Fibroblast of skin of right quadriceps (primary cell): ENCODE results near the gene RAI1.
"Not testable (repeated sequence)": the region's sequence is repeated elsewhere in the genome, so short reads cannot be mapped to it uniquely, and the experiment has no call there.

Experiments
- DNase-seq: peaks from one replicate; pipeline ENCODE4 v3.0.0-alpha.2; 2013

The RAI1 gene, protein sequence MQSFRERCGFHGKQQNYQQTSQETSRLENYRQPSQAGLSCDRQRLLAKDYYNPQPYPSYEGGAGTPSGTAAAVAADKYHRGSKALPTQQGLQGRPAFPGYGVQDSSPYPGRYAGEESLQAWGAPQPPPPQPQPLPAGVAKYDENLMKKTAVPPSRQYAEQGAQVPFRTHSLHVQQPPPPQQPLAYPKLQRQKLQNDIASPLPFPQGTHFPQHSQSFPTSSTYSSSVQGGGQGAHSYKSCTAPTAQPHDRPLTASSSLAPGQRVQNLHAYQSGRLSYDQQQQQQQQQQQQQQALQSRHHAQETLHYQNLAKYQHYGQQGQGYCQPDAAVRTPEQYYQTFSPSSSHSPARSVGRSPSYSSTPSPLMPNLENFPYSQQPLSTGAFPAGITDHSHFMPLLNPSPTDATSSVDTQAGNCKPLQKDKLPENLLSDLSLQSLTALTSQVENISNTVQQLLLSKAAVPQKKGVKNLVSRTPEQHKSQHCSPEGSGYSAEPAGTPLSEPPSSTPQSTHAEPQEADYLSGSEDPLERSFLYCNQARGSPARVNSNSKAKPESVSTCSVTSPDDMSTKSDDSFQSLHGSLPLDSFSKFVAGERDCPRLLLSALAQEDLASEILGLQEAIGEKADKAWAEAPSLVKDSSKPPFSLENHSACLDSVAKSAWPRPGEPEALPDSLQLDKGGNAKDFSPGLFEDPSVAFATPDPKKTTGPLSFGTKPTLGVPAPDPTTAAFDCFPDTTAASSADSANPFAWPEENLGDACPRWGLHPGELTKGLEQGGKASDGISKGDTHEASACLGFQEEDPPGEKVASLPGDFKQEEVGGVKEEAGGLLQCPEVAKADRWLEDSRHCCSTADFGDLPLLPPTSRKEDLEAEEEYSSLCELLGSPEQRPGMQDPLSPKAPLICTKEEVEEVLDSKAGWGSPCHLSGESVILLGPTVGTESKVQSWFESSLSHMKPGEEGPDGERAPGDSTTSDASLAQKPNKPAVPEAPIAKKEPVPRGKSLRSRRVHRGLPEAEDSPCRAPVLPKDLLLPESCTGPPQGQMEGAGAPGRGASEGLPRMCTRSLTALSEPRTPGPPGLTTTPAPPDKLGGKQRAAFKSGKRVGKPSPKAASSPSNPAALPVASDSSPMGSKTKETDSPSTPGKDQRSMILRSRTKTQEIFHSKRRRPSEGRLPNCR (N-terminal part only)

DNA sequence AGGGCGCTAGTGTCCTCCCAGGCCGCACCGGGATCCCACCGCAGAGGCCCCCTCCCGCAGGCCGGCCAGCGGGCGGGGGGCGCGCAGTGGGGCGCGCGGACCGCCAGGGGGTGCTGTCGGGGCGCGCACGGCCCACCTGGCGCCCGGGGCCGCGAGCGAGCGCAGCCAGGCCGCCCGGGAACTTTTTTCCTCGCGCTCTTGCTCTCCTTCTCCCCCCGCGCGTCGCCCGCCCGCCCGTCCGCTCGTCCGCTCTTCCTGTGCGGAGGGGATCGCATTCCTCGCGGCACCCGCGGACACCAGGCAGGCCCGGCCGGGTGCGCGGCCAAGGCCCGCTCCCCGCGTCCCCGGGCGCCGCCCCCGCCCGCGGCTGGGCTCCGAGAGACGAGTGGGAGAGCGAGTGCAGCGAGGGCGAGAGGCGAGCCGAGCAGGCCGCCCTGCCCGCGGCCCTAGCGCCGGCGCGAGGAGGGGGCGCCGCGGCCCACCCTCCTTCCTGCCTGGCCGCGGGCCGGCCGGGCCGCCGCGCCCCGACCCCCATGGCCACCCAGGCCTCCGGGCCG lies at the start of gene RAI1:
TSS of gene RAI1 (plus strand) at position 272 of the 557 bp plus-strand sequence. CDS start 111,491 bp downstream, outside the sequence.
- peak; percentile 86 for DNase-seq

DNA sequence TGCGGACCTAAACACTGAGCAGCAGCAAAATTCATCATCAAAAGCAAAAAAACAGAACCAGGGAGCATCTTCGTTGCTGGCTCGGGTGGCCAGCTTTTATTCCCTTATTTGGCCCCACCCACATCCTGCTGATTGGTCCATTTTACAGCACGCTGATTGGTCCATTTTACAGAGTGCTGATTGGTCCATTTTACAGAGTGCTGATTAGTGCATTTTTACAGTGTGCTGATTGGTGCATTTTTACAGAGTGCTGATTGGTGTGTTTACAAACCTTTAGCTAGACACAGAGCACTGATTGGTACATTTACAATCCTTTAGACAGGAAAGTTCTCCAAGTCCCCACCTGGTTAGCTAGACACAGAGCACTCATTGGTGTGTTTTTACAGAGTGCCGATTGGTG lies 48.6 kb upstream of the RAI1 start:
- not testable (repeated sequence) for DNase-seq

DNA sequence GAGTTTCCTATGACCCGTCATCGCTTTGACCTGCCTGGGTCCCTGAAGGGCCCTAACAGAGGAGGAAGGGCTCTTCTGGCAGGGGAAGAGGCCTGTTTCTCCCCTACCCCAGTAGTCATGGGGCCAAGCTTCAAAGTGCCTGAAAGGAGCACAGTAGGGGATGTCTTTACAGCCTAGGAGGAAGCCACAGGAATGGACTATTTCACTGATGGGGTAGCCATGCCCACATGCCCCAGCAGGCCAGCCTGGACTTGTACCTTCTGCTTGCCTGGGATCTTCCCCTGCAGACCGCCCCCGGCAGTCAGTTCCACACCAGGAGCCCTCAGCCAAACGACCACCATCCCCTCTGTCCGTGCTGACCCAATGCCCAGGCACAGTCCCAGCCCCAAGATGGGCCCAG lies 47.9 kb upstream of the RAI1 start:
- no peak for DNase-seq

DNA sequence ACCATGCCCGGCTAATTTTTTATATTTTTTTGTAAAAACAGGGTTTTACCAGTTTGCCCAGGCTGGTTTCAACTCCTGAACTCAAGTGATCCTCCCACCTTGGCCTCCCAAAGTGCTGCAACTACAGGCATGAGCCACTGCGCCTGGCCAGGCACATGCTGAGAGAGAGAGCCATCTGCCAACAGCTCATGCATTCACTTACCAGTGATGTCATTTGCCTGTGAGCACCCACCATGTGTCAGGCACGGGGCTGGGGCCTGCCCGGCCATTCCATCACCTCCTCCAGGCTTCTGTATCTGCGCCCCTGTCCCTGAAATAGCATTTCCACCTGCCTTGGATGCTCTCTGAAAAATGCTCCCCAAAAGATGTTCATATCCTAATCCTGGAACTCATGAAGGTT lies 46.1 kb upstream of the RAI1 start:
- DNase-seq, result no peak

DNA sequence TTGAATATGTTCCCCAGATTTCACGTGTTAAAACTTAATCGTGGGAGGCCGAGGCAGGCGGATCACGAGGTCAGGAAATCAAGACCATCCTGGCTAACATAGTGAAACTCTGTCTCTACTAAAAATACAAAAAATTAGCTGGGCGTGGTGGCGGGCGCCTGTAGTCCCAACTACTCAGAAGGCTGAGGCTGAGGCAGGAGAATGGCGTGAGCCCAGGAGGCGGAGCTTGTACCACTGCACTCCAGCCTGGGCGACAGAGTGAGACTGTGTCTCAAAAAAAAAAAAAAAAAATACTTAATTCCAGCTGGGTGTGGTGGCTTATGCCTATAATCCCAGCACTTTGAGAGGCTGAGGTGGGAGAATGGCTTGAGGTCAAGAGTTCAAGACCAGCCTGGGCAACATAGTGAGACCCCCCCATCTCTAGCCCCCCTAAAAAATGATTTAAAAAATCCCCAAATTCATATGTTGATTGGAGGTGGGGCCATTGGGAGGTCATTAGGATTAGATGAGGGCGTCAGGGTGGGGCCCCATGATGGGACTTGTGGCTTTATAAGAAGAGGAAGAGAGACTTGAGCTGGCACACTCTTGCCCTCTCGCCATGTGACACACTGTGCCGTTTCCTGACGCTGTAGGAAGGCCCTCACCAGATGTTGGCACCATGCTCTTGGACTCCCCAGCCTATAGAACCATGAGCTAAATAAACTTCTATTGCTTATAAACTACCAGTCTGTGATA lies 45.6 kb upstream of the RAI1 start:
- not testable (repeated sequence) for DNase-seq

DNA sequence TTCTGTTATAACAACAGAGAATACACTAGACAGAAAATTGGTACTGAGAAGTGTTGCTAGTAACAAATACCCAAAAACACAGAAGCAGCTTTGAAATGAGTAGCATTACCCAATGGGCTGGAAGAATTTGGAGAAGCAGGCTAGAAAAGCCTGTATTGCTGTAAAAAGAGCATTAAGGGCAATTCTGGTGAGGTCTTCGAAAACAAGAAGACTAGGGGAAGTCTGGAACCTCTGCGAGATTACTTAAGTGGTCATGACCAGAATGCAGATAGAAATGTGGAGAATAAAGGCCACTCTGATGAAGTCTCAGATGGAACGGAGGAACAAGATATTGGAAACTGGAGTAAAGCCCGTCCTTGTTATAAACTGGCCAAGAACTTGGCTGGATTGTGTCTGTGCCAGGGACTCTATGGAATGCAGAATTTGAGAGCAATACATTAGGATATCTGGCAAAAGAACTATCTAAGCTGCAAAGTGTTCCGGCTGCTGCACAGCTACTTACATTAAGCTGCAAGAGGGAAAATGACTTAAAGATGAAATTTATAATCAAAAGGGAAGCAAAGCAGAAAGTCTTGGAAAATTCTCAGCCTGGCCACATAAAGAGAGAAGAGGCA lies 44.9 kb upstream of the RAI1 start:
- no peak for DNase-seq

DNA sequence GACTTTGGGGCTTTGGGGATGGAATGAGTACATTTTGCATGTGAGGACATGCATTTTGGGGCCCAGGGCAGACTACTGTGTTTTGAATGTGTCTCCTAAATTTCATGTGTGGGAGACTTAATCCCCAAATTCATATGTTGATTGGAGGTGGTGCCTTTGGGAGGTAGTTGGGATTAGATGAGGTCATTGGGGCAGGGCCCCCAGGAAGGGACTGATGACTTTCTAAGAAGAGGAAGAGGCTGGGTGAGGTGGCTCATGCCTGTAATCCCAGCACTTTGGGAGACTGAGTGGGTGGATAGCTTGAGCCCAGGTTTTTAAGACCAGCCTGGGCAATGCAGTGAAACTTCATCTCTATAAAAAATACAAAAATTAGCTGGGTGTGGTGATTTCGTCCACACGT lies 42.8 kb upstream of the RAI1 start:
- DNase-seq, result no peak

DNA sequence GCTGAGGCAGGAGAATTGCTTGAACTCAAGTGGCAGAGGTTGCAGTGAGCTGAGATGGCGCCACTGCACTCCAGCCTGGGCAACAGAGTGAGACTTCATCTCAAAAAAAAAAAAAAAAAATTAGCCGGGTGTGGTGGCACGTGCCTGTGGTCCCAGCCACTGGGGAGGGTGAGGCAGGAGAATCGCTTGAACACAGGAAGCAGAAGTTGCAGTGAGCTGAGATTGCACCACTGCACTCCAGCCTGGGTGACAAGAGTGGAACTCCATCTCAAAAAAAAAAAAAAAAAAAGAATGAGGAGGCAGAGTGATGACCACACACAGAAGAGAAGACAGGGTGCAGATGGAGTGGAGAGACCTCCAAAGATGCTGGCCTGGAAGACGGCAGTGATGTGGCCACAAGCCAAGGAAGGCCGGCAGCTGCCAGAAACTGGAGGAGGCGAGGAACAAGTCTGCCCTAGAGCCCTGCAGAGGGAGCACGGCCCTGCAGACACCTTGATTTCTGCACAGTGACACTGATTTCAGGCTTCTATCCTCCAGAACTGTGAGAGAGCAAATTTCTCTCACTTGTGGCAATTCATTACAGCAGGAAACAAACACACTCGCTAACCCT lies 41.5 kb upstream of the RAI1 start:
- DNase-seq, result not testable (repeated sequence)

DNA sequence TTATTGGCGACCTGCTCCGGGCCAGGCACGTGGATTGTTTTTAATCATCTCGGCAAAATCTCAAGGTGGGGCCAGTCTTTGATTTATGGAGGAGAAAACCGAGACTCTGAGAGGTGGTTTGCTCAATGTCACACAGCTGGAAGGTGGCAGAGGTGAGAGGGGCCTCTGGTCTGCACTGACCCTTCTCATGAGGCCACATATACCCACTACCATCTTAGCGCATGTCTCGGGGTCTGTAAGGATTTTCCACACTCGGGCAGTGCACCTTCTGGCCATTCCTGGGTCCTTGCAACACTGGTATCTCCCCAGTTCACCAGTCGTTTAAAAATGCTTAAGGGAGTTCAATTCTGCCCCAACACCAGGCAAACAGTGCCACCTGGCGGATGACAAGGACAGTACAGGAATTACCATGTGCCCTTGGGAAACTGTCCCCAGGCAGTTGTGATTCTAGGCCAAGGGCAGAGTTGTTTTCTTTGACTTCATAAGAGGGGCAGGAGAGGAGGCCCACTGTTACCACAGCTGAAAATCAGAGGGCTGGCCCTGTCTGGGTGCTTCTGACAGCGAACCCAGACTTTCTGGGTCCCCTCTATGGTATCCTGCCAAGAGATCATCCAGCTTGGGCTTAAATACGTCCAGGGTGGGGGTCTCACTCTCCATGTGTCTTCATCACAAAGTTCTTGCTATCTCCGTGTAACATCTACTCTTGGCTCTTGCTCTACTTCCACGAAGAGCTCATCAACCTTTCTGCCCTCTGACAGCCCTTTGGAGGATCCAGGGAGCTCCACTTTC lies 39.4 kb upstream of the RAI1 start:
- DNase-seq, result peak; percentile 68

DNA sequence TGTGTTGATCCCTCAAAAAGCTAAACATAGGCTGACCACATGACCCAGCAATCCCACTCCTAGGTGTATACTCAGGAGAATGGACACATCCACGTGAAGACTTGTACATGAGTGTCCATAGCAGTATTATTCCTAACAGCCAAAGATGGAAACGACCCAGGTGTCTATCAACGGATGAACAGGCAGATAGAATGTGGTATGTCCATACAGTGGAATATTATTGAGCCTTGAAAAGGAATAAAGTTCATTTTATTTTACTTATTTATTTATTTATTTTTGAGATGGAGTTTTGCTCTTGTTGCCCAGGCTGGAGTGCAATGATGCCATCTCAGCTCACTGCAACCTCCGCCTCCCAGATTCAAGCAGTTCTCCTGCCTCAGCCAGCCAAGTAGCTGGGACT lies 36.1 kb upstream of the RAI1 start:
- not testable (repeated sequence) for DNase-seq

DNA sequence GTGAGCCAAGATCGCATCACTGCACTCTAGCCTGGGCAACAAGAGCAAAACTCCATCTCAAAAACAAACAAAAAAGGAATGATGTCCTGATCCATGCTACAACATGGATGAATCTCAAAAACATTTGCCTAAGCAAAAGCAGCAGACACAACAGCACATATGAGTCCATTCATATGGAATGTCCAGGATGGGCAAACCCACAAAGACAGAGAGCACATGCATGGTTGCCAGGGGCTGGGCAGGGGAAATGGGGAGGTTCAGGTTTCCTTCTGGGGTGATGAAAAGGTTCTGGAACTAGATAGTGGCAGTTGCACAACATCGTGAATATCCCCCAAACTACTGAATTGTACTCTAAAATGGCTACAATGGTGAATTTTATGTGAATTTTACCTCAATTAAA lies 35.3 kb upstream of the RAI1 start:
- DNase-seq, result peak; percentile 43

DNA sequence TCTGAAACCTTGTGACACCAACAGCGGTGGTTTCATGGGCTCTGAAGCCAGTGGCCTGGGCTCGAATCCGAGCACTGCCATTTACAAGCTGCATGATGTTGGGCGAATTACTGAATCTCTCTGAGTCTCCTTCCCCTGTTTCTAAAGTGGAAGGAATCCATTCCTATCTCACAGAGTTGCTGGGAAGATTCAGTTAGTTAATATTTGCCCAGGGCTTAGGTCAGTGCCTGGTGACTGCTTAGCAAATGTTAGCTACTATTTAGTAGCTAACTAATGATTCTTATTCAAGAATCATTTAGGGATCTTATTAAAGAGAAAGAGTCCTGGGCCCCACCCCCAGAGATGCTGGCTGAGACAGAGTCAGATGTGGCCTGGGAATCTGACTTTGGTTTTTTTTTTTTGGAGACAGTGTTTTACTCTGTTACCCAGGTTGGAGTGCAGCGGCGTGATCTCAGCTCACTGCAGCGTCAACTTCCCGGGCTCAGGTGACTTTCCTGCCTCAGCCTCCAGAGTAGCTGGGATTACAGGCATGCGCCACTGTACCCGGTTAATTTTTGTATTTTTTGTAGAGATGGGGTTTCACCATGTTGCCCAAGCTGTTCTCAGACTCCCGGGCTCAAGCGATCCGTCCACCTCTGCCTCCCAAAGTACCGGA lies 33.6 kb upstream of the RAI1 start:
- DNase-seq, result no peak

DNA sequence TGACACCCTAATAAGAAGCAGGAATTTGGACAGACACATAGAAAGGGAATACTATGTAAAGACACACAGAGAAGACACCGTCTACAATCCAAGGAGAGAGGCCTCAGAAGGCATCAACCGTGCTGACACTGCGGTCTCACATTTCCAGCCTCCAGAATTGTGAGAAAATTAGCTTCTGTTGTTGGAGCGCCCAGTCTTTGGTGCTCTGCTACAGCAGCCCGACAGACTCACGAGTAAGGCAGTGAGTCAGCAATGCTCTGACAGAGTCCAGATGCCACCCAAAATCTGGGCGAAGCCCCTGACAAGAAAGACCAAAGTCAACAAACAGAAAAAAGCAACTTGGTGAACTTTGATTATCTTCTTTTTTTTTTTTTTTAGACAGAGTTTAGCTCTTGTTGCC lies 32.5 kb upstream of the RAI1 start:
- DNase-seq, result peak; percentile 16

DNA sequence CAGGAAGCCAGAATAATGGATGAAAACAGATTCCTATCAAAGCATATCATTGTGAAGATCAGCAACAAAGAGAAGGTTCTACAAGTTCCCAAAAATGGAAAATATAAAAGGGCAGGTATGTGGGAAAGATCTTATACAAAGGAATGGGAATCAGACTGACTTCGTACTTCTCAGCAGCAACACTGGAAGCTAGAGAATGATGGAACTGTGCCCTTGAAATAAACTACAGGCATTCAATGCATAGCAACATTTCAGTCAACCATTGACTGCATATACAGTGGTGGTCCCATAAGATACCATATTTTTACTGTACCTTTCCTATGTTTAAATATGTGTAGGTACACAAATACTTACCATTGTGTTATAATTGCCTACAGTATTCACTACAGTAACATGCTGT lies 30.3 kb upstream of the RAI1 start:
- no peak for DNase-seq

DNA sequence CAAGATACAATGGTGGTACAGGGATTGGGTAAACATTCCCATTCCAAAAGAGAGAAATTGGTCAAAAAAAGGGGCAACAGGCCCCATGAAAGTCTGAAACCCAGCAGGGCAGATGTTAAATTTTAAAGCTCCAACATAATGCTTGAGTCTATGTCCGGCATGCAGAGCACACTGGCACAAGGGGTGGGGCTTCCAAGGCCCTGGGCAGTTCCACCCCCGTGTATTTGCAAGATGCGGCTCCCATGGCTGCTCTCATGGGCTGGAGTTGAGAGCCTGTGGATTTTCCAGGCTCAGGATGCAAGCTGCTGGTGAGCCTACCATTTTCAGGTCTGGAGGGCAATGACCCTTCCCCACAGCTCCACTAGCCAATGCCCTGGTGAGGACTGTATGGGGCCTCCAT lies 27.9 kb upstream of the RAI1 start:
- DNase-seq, result no peak

DNA sequence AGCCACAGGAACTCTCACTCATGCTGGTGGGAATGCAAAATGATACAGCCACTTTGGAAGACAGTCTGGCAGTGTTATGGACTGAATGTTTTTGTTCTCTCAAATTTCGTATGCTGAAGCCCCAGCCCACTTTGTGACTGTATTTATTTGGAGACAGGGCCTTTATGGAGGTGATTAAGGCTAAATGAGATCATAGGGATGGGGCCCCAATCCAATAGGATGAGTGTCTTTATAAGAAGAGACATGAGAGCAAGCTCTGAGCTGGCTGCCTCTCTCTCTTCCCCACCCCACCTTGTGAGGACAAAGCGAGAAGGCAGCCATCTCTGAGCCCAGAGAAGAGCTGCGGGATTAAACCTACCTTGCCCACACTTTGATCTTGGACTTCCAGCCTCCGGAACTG lies 21.9 kb upstream of the RAI1 start:
- DNase-seq, result no peak

DNA sequence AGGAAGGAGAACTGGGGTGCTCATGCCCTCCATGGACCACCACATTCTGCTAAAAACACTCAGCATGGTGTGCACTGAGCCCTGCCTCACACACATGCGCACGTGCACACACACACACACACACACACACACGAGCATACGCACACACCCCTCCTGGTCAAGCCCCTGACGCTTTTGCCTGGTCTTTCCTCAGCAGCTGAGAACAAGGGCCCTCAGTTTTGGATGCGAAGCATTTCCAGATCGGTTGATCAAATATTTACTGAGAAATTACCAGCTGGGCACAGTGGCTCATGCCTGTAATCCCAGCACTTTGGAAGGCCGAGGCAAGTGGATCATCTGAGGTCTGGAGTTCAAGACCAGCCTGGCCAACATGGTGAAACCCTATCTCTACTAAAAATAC lies 20.1 kb upstream of the RAI1 start:
- DNase-seq, result no peak

DNA sequence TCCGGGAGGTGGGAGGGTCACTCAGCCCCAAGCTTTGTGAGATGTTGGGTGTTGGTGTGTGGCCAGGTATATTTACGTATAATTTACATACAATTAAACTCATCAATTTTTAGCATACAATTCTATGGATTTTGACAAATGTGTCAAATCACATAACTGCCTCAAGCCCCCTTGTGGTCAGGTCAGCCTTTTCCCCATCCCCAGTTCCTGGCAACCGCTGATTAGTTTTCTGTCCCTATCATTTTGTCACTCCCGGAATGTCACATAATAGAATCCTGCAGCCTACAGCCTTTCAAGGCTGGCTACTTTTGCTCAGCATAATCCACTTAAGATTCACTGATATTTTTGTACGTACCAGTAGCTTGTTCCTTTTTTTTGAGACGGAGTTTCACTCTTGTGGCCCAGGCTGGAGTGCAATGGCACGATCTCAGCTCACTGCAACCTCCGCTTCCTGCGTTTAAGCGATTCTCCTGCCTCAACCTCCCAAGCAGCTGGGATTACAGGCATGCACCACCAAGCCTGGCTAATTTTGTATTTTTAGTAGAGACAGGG lies 19.3 kb upstream of the RAI1 start:
- DNase-seq, result no peak

DNA sequence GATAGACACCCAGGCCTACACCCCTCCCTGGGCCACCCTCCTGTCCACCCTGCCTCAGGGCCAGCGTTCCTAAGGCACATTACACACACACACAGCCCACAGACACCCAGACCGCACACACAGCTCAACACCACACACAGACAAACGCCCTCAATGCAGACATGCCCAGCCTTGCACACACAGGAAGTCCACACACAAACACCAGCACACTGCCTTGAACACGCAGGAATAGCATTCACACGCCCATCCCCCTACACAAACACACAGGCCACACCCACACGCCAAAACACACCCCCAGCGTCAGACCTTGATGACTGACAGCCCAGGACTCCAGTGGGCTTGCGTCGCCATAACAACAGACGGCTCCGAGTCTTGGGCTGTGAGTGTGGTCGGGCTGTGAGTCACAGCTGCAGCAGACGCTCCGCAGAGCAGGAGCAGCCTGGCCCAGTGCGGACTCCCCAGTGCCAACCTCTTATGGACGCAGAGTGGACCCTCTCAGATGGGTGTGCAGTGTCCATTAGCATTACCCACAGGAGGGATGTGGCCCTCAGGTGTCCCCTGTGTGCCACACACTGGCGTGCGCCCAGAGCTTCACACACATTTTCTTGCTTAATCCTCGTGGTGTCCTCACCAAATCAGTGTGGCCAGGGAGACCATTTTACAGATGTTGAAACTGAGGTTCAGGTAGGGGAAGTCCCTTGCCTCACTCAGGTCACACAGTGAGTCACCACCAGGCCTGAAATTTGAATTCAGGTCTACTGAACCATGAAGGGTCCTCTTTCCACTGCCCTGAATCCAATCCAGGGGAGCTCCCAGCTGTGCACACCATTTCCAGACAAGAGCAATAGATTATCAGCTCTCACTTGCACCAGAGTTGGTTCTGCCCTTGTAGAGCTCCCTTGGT lies 17.8 kb upstream of the RAI1 start:
- peak; percentile 96 for DNase-seq
